ENCODE measurements around the gene TACC3. TPM values are rescaled to one million over a fixed set of nuclear protein-coding genes. Genes with fewer than 3 reads are reported as not detected.

TACC3 gene
- total RNA-seq, 4 donors from 2014 or later: 5.9 to 175 (median 23.1) TPM

DNA sequence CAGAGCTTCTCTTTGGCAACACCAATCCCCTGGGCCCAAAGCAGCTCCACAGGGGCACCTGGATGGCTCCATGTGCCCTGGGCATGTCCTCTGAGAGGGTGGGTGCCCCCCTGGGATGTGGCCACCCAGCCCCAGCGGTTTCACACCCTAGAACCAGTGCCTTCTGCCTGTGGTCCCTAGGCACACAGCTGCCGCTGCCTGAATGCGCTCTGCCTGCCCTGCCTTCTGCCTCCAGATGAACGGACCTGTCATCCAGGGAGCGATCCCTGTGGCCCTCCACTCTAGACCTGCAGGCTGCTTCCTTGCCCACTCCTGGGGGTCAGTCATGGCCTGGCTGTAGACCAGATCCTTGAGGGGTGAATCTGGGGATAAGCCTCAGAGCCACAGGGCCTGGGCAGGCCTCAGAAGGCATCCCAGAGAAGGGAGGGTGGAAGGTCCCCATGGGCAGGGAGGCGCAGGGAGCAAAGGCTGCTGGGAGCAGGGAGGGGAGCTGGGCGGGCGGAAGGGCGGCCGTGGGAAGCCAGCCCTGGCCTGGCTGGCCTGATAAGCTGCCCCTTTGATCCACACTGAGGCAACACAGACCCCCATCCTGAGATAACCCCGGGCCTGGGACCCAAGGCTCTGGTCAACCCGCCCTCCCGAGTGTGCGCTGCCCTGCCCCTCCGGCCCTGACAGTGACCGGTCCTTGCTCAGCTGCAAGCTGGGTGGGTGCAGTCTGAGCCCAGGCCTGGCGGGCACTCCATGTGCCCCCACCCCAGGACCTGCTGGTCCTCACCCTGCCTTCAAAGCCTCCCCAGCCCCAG is 63.7 kb downstream of the TACC3 start:
- Histone ChIP-seq H3K4me1 (peaks cover 0 to 8% (median 4%) of the 10 kb centered on the region in 4 donors), H3K9me3 (no peaks in the 10 kb centered on the region), H3K27me3 (peaks cover 9% of the 10 kb centered on the region), H3K4me3 (no peak overlapping the region), H3K27ac (no peak overlapping the region), H3K36me3 (no peaks in the 10 kb centered on the region)
- TF ChIP-seq POLR2A (IDR thresholded peaks at IDR 0.05) (no peak), CTCF (IDR thresholded peaks at IDR 0.05) (no peak), EP300 (IDR thresholded peaks at IDR 0.05; ENCODE audit: low read depth) (no peak), POLR2AphosphoS5 (IDR thresholded peaks at IDR 0.05) (no peak)
- intact Hi-C loops (cut with DNase I; ENCODE audit: low total_unique reads) (no loop called here), in situ Hi-C loops (cut with MboI; ENCODE audit: low pct_ligation_motif_present in 1 of 4, low pct_unique_long_range_greater_than_20kb in 1 of 4, low sequenced_read_pairs in 3 of 4) (no loop called here)
- DNase-seq: no peak
- 63% methylated on average over 14 of the region's 17 CpGs; no CpG with 5 or more reads in 1 of the 2 donors for WGBS, 2 donors (ENCODE audit: low coverage in 1 of 2)

GRCh38 chr4:1785592-1785991 is 64.3 kb downstream of the TACC3 start:
- H3K27ac ChIP-seq: no peak overlapping the region
- peaks cover 9% of the 10 kb centered on the region for H3K27me3 ChIP-seq
- WGBS, 2 donors (ENCODE audit: low coverage in 1 of 2): 69% methylated on average over 11 of the region's 11 CpGs; no CpG with 5 or more reads in 1 of the 2 donors
- in situ Hi-C loops (cut with MboI; ENCODE audit: low pct_ligation_motif_present in 1 of 4, low pct_unique_long_range_greater_than_20kb in 1 of 4, low sequenced_read_pairs in 3 of 4) (no loop called here), intact Hi-C loops (cut with DNase I; ENCODE audit: low total_unique reads) (no loop called here)
- no peaks in the 10 kb centered on the region for H3K9me3 ChIP-seq
- TF ChIP-seq CTCF (IDR thresholded peaks at IDR 0.05): no peak
- TF ChIP-seq EP300 (IDR thresholded peaks at IDR 0.05; ENCODE audit: low read depth): no peak
- TF ChIP-seq POLR2A (IDR thresholded peaks at IDR 0.05): no peak
- TF ChIP-seq POLR2AphosphoS5 (IDR thresholded peaks at IDR 0.05): no peak
- H3K4me3 ChIP-seq: no peak overlapping the region
- H3K36me3 ChIP-seq: no peaks in the 10 kb centered on the region
- DNase-seq: no peak
- H3K4me1 ChIP-seq: peaks cover 0 to 8% (median 4%) of the 10 kb centered on the region in 4 donors

DNA sequence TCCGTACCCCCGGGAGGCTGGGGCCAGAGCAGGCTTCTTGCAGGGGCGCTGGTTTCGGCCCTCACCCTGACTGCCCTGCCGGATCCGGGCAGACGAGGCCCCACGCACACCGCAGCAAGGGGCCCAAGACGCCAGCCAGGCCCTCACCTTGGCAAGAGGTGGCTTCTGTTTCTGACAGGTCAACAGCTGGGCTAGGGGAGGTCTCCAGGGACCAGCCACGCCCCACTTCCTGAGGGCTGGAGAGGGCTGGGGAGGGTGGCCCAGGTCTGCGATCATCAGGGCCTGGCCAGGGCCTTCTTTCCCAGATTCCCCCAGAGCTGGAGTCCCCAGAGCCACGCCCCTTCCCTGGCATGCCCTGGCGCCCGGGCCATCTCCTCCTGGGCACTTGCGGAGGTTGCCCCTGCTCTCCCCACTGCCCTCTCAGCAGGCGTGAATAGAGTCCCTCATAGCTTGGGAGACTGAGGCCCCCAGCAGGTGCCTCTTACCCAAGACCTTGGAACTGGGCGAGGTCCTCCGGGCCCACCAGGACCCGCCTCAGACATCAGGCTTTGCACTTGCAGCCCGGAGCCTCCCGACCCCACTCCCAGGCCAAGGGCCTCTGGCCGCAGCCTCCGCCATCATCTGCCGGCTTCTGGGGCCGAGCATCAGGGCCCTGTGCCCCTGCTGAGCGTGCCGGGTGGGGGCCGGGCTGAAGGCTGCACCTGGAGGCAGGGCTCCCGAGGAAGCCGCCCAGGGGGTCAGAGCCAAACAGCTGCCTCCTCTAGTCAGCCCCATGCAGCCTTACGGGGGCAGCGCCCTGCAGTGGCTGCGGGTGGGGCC is 65.4 kb downstream of the TACC3 start:
- intact Hi-C loops (cut with DNase I; ENCODE audit: low total_unique reads): no loop called here
- peaks cover 0 to 8% (median 4%) of the 10 kb centered on the region in 4 donors for H3K4me1 ChIP-seq

More for the DNA sequence above, 65.4 kb downstream of the TACC3 start:
- in situ Hi-C loops (cut with MboI; ENCODE audit: low pct_ligation_motif_present in 1 of 4, low pct_unique_long_range_greater_than_20kb in 1 of 4, low sequenced_read_pairs in 3 of 4): no loop called here
- no peak for DNase-seq
- no peak overlapping the region for H3K4me3 ChIP-seq
- WGBS, 2 donors (ENCODE audit: low coverage in 1 of 2): 40 to 80% methylated on average over 1 to 27 of the region's 34 CpGs
- TF ChIP-seq CTCF (IDR thresholded peaks at IDR 0.05): no peak
- no peak for TF ChIP-seq POLR2AphosphoS5 (IDR thresholded peaks at IDR 0.05)
- TF ChIP-seq POLR2A (IDR thresholded peaks at IDR 0.05): no peak
- TF ChIP-seq EP300 (IDR thresholded peaks at IDR 0.05; ENCODE audit: low read depth): no peak
- peaks cover 9% of the 10 kb centered on the region for H3K27me3 ChIP-seq
- H3K36me3 ChIP-seq: no peaks in the 10 kb centered on the region
- H3K27ac ChIP-seq: no peak overlapping the region
- H3K9me3 ChIP-seq: no peaks in the 10 kb centered on the region
